ENCODE results near the gene EHD2. TPM values are rescaled to one million over a fixed set of nuclear protein-coding genes. Genes with fewer than 3 reads are reported as not detected.

Gene EHD2
- total RNA-seq, 1 experiment from 2014 or later, result 60.5 TPM

GRCh38 chr19:47707135-47707925, 5.9 kb upstream of the EHD2 start (continued):
- TF ChIP-seq CTCF (IDR thresholded peaks at IDR 0.05 in 2 of 3, conservative IDR thresholded peaks at IDR 0.05 in 1 of 3; ENCODE audit: borderline replicate concordance in 1 of 3, insufficient read depth in 1 of 3, low read depth in 2 of 3, low read length in 2 of 3) (peak; percentile 86 to 93 (median 92)), TCF7L2 (IDR thresholded peaks at IDR 0.05; ENCODE audit: borderline replicate concordance, extremely low read depth, insufficient read depth, insufficient read length) (no peak), CEBPB (IDR thresholded peaks at IDR 0.05; ENCODE audit: low read depth) (no peak), POLR2A (IDR thresholded peaks at IDR 0.05; ENCODE audit: borderline replicate concordance, extremely low read depth, insufficient read depth, insufficient read length) (no peak)

GRCh38 chr19:47711652-47712242, 1.5 kb upstream of the EHD2 start:
- ChIA-PET POLR2A (interaction anchor here (0.9 to 3.5 kb wide), 3 partner anchors 15 to 283 kb away, joined by 3 to 32 read pairs (median 11); partner anchors contain the start of gene NOP53), CTCF (interaction anchor here (1.3 to 5.2 kb wide), 10 partner anchors 8 to 284 kb away, joined by 3 to 68 read pairs (median 12); partner anchors contain the start of gene NOP53), RAD21 (ENCODE audit: low non-redundant PET in 1 of 2, low total read pairs in 2 of 2, uncharacterized antibody in 2 of 2, unreplicated experiment in 2 of 2) (interaction anchor here in 1 of 2 experiments (1.8 kb wide), 1 partner anchor 32 kb away, joined by 16 read pairs; no protein-coding TSS in a partner anchor)
- H3K4me3 ChIP-seq (replicated peaks in 1 of 2; ENCODE audit: low read depth in 1 of 2, low read length in 2 of 2), result no peak overlapping the region
- H4K20me1 ChIP-seq (ENCODE audit: insufficient read depth), result no peaks in the 10 kb centered on the region
- TF ChIP-seq POLR2AphosphoS5 (IDR thresholded peaks at IDR 0.05; ENCODE audit: low read depth, low read length) (no peak), ZFX (IDR thresholded peaks at IDR 0.05) (no peak), EZH2phosphoT487 (IDR thresholded peaks at IDR 0.05; ENCODE audit: borderline replicate concordance) (no peak), EGR1 (IDR thresholded peaks at IDR 0.05; ENCODE audit: low read depth) (no peak)
- H3K27me3 ChIP-seq (ENCODE audit: insufficient read depth, low read length), result no peaks in the 10 kb centered on the region
- intact Hi-C loops (cut with micrococcal nuclease), result loop anchor here (2.0 kb wide), 1 partner anchor 77 kb away; no protein-coding TSS in a partner anchor
- DNase-seq (ENCODE audit: low read depth, low spot score) (no peak), ATAC-seq (no peak)
- peaks cover 36% of the 10 kb centered on the region for H3K79me2 ChIP-seq (ENCODE audit: insufficient read depth, low read length)
- no peak overlapping the region for H2AFZ ChIP-seq (ENCODE audit: low read depth, low read length, poor library complexity, severe bottlenecking)
- H3K27ac ChIP-seq (ENCODE audit: low read depth, low read length), result no peak overlapping the region
- peaks cover 5 to 28% of the 10 kb centered on the region in 2 experiments; a peak in 3 of 4 replicates for H3K4me1 ChIP-seq (ENCODE audit: control insufficient read depth in 1 of 2, insufficient read depth in 2 of 2, low read length in 2 of 2)
- H3K36me3 ChIP-seq (ENCODE audit: control insufficient read depth in 1 of 2, insufficient read depth in 2 of 2, low read length in 2 of 2), result 0 out of 4 replicates have a peak, but pooled peaks cover 0 to 10% of the 10 kb centered on the region in 2 experiments
- no peaks in the 10 kb centered on the region for H3K9me3 ChIP-seq (ENCODE audit: control insufficient read depth in 1 of 2, insufficient read depth in 1 of 2, low read depth in 1 of 2, low read length in 2 of 2)
- no peaks in the 10 kb centered on the region for H3K9me2 ChIP-seq (ENCODE audit: insufficient read depth)
- no peak overlapping the region for H3K4me2 ChIP-seq (ENCODE audit: low read length)
- H3K9ac ChIP-seq (ENCODE audit: low read length), result no peak overlapping the region
- BruUV-seq (replicated peaks), result no TSS peak

Data from HCT116 (cell line).